LNCAP (cell line): Measurements from ENCODE around the gene IL2RG.

Source experiments
- CTCF ChIP-seq: fragments of 450-650 bp; IDR thresholded peaks from 2 replicates; pipeline ENCODE4 v1.5.1; 2017; ENCODE audit warnings: mild to moderate bottlenecking

The IL2RG gene

GRCh38 chrX:71106427-71106826 is 5.0 kb downstream of the IL2RG start, which contains the start of gene CXorf65:
Gene CXorf65, minus strand, starts transcription at chrX:71106740. Its CDS starts 184 bp downstream, at chrX:71106556.
- TF ChIP-seq CTCF: no peak

DNA sequence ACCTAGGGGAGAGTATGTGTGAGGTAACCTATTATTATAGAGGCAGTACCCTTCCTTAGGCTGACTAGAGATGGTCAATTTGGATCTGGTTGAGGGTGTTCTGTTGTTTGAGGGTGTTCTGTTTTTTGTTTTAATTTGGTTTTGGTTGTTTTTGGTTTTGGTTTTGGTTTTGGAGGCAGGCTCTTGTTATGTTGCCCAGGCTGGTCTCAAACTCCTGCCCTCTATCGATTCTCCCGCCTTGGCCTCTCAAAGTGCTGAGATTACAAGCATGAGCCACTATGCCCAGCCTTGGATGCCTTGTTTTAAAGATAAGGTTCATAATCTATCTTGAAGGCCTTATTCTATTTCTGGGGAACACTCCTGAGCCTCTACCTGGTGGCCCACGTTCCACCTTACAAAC is 5.7 kb downstream of the IL2RG start:
- TF ChIP-seq CTCF: no peak

GRCh38 chrX:71103110-71103983 is 8.0 kb downstream of the IL2RG start:
- no peak for TF ChIP-seq CTCF

DNA sequence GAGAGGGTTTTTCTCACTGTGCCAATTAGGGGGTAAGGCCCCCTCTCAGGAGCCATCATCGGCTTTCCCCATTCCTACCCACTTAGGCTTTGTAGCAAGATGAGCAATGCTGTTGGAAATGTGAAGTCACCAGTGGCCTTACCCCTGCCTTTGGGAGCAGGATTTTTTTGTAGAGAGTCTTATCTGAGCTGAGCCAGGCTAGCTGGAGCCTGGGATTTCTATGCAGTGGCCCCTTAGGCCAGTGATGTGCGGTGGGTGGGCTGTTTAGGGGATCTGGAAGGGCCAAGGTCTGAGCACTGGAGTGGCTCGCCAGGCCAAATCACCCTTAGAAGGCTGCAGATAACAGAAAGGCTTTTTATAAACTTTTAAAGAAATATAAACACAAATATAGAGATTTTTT is 9.1 kb downstream of the IL2RG start:
- no peak for TF ChIP-seq CTCF

DNA sequence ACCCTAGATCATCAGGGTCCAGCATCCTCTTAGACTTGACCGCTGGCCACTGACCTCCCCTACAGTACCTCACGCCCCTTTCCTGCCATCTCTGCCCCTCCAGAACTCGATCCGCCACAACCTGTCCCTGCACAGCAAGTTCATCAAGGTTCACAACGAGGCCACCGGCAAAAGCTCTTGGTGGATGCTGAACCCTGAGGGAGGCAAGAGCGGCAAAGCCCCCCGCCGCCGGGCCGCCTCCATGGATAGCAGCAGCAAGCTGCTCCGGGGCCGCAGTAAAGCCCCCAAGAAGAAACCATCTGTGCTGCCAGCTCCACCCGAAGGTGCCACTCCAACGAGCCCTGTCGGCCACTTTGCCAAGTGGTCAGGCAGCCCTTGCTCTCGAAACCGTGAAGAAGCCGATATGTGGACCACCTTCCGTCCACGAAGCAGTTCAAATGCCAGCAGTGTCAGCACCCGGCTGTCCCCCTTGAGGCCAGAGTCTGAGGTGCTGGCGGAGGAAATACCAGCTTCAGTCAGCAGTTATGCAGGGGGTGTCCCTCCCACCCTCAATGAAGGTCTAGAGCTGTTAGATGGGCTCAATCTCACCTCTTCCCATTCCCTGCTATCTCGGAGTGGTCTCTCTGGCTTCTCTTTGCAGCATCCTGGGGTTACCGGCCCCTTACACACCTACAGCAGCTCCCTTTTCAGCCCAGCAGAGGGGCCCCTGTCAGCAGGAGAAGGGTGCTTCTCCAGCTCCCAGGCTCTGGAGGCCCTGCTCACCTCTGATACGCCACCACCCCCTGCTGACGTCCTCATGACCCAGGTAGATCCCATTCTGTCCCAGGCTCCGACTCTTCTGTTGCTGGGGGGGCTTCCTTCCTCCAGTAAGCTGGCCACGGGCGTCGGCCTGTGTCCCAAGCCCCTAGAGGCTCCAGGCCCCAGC is 10.5 kb downstream of the IL2RG start:
- no peak for TF ChIP-seq CTCF

- no peak for TF ChIP-seq CTCF
Observed at GRCh38 chrX:71099736-71100135, 11.6 kb downstream of the IL2RG start.

GRCh38 chrX:71098951-71099506 is 12.3 kb downstream of the IL2RG start:
- TF ChIP-seq CTCF: no peak
